HAP-1 (cell line): ENCODE measurements around the gene MAP3K20.
"Not testable (repeated sequence)": the region's sequence is repeated elsewhere in the genome, so short reads cannot be mapped to it uniquely, and the experiment has no call there.

Experiments
- DNase-seq, 2 experiments: peaks; one replicate each; pipeline ENCODE4 v3.0.0-alpha.2; 2016 to 2020; ENCODE audit warnings: low spot score in 2 of 2
- H3K27me3 ChIP-seq: fragments of 250-450 bp; sonication (Bioruptor Pico); 2 replicates; pipeline ENCODE4 v1.5.1; 2020; ENCODE audit warnings: low read depth, mild to moderate bottlenecking, moderate library complexity
- H3K36me3 ChIP-seq: fragments of 250-450 bp; sonication (Bioruptor Pico); replicated peaks from 2 replicates; pipeline ENCODE4 v1.5.1; 2020; ENCODE audit warnings: mild to moderate bottlenecking
- H3K4me1 ChIP-seq: fragments of 250-450 bp; sonication (Bioruptor Pico); 2 replicates; pipeline ENCODE4 v1.5.1; 2020; ENCODE audit warnings: mild to moderate bottlenecking
- H3K4me3 ChIP-seq: fragments of 250-450 bp; sonication (Bioruptor Pico); 2 replicates; pipeline ENCODE4 v1.5.1; 2020; ENCODE audit warnings: mild to moderate bottlenecking, moderate library complexity
- H3K9me3 ChIP-seq: fragments of 250-450 bp; sonication (Bioruptor Pico); 2 replicates; pipeline ENCODE4 v1.5.1; 2020; ENCODE audit warnings: mild to moderate bottlenecking, moderate library complexity
- in situ Hi-C: fragments of 300-500 bp; cut with MboI; formaldehyde crosslinking; loops from 3 replicates; pipeline ENCODE4 v1.14.3; 2020; ENCODE audit warnings: low sequenced_read_pairs, inconsistent platforms, mixed read lengths

MAP3K20 gene

GRCh38 chr2:173241643-173242042, 166.0 kb downstream of the MAP3K20 start:
- 0 out of 2 replicates have a peak, but pooled peaks cover 2% of the 10 kb centered on the region for H3K4me1 ChIP-seq
- H3K36me3 ChIP-seq: 0 out of 2 replicates have a peak, but pooled peaks cover 2% of the 10 kb centered on the region
- no peak for DNase-seq
- H3K4me3 ChIP-seq: no peak overlapping the region
- in situ Hi-C loops: no loop called here
- H3K27me3 ChIP-seq: no peaks in the 10 kb centered on the region
- no peaks in the 10 kb centered on the region for H3K9me3 ChIP-seq

- Histone ChIP-seq H3K36me3 (no peaks in the 10 kb centered on the region), H3K27me3 (no peaks in the 10 kb centered on the region), H3K9me3 (no peaks in the 10 kb centered on the region), H3K4me1 (peaks cover 27% of the 10 kb centered on the region), H3K4me3 (no peak overlapping the region)
- no peak for DNase-seq
- in situ Hi-C loops: no loop called here
These were observed 171.5 kb downstream of the MAP3K20 start for GRCh38 chr2:173247156-173247555.

GRCh38 chr2:173248381-173248780, 172.7 kb downstream of the MAP3K20 start:
- no peaks in the 10 kb centered on the region for H3K9me3 ChIP-seq
- in situ Hi-C loops: no loop called here
- DNase-seq: no peak
- H3K4me1 ChIP-seq: peaks cover 27% of the 10 kb centered on the region
- H3K27me3 ChIP-seq: no peaks in the 10 kb centered on the region
- no peak overlapping the region for H3K4me3 ChIP-seq
- no peaks in the 10 kb centered on the region for H3K36me3 ChIP-seq

- peak; percentile 70 to 97 for DNase-seq
- H3K4me3 ChIP-seq: no peak overlapping the region
- H3K4me1 ChIP-seq: peaks cover 25% of the 10 kb centered on the region
- in situ Hi-C loops: no loop called here
- H3K27me3 ChIP-seq: no peaks in the 10 kb centered on the region
- H3K36me3 ChIP-seq: no peaks in the 10 kb centered on the region
- no peaks in the 10 kb centered on the region for H3K9me3 ChIP-seq
These were observed 174.3 kb downstream of the MAP3K20 start for GRCh38 chr2:173249661-173250641.

GRCh38 chr2:173251225-173251624, 175.6 kb downstream of the MAP3K20 start:
- H3K27me3 ChIP-seq: no peaks in the 10 kb centered on the region
- peaks cover 25% of the 10 kb centered on the region for H3K4me1 ChIP-seq
- no peaks in the 10 kb centered on the region for H3K9me3 ChIP-seq
- no peak for DNase-seq
- no peak overlapping the region for H3K4me3 ChIP-seq
- no peaks in the 10 kb centered on the region for H3K36me3 ChIP-seq
- in situ Hi-C loops: no loop called here

GRCh38 chr2:173252581-173252980, 176.9 kb downstream of the MAP3K20 start:
- DNase-seq: no peak
- Histone ChIP-seq H3K9me3 (no peaks in the 10 kb centered on the region), H3K36me3 (no peaks in the 10 kb centered on the region), H3K4me1 (peaks cover 29% of the 10 kb centered on the region), H3K27me3 (no peaks in the 10 kb centered on the region), H3K4me3 (no peak overlapping the region)
- in situ Hi-C loops: no loop called here

GRCh38 chr2:173254659-173255058, 179.0 kb downstream of the MAP3K20 start:
- H3K4me3 ChIP-seq: no peak overlapping the region
- DNase-seq: no peak
- in situ Hi-C loops: no loop called here
- H3K36me3 ChIP-seq: peaks cover 3% of the 10 kb centered on the region
- no peaks in the 10 kb centered on the region for H3K27me3 ChIP-seq
- H3K9me3 ChIP-seq: no peaks in the 10 kb centered on the region
- H3K4me1 ChIP-seq: peaks cover 25% of the 10 kb centered on the region

GRCh38 chr2:173258701-173259100, 183.1 kb downstream of the MAP3K20 start:
- Histone ChIP-seq H3K4me3 (no peak overlapping the region), H3K4me1 (peaks cover 15% of the 10 kb centered on the region), H3K9me3 (no peaks in the 10 kb centered on the region), H3K27me3 (no peaks in the 10 kb centered on the region), H3K36me3 (peaks cover 3% of the 10 kb centered on the region)
- DNase-seq: no peak
- in situ Hi-C loops: no loop called here

GRCh38 chr2:173262356-173262755, 186.7 kb downstream of the MAP3K20 start:
- H3K27me3 ChIP-seq, H3K4me3 ChIP-seq, in situ Hi-C loops, H3K36me3 ChIP-seq, H3K9me3 ChIP-seq, DNase-seq: not testable (repeated sequence)
- H3K4me1 ChIP-seq: peaks cover 13% of the 10 kb centered on the region

GRCh38 chr2:173264151-173264550, 188.5 kb downstream of the MAP3K20 start:
- no peak overlapping the region for H3K4me3 ChIP-seq
- no peaks in the 10 kb centered on the region for H3K9me3 ChIP-seq
- H3K27me3 ChIP-seq: no peaks in the 10 kb centered on the region
- in situ Hi-C loops: no loop called here
- H3K36me3 ChIP-seq: peaks cover 3% of the 10 kb centered on the region
- no peaks in the 10 kb centered on the region for H3K4me1 ChIP-seq
- DNase-seq: no peak

- Histone ChIP-seq H3K27me3 (no peaks in the 10 kb centered on the region), H3K9me3 (no peaks in the 10 kb centered on the region), H3K4me1 (no peaks in the 10 kb centered on the region), H3K36me3 (no peaks in the 10 kb centered on the region; the same call in 1 of the 2 replicates), H3K4me3 (no peak overlapping the region)
- in situ Hi-C loops: no loop called here
- DNase-seq: no peak
These were observed 189.1 kb downstream of the MAP3K20 start for GRCh38 chr2:173264603-173265366.

- no peaks in the 10 kb centered on the region for H3K4me1 ChIP-seq
- in situ Hi-C loops: no loop called here
- DNase-seq: no peak
- H3K4me3 ChIP-seq: no peak overlapping the region
- H3K27me3 ChIP-seq: no peaks in the 10 kb centered on the region
- no peaks in the 10 kb centered on the region; the same call in 1 of the 2 replicates for H3K9me3 ChIP-seq
- no peaks in the 10 kb centered on the region for H3K36me3 ChIP-seq
These were observed 195.5 kb downstream of the MAP3K20 start for GRCh38 chr2:173271135-173271534.

- in situ Hi-C loops: no loop called here
- Histone ChIP-seq H3K9me3 (no peaks in the 10 kb centered on the region; the same call in 1 of the 2 replicates), H3K36me3 (no peaks in the 10 kb centered on the region), H3K4me3 (no peak overlapping the region), H3K4me1 (no peaks in the 10 kb centered on the region), H3K27me3 (no peaks in the 10 kb centered on the region)
- DNase-seq: no peak
These were observed 196.2 kb downstream of the MAP3K20 start for GRCh38 chr2:173271825-173272224.

GRCh38 chr2:173272849-173273248, 197.2 kb downstream of the MAP3K20 start:
- in situ Hi-C loops: no loop called here
- Histone ChIP-seq H3K27me3 (no peaks in the 10 kb centered on the region), H3K36me3 (no peaks in the 10 kb centered on the region), H3K9me3 (no peaks in the 10 kb centered on the region; the same call in 1 of the 2 replicates), H3K4me3 (no peak overlapping the region), H3K4me1 (no peaks in the 10 kb centered on the region)
- no peak for DNase-seq
